WI38 (cell line): ENCODE results near the gene RSRC2.
"Not testable (repeated sequence)": the region's sequence is repeated elsewhere in the genome, so short reads cannot be mapped to it uniquely, and the experiment has no call there.

Experiments
- H3K4me3 ChIP-seq: 2 replicates; pipeline ENCODE4 v1.5.1; 2011; ENCODE audit warnings: low read depth, mild to moderate bottlenecking, control low read depth, low read length
- CTCF ChIP-seq: IDR thresholded peaks from 2 replicates; pipeline ENCODE4 v1.5.1; 2012; ENCODE audit warnings: low read depth, mild to moderate bottlenecking, control low read depth, low read length

Gene RSRC2

GRCh38 chr12:122491991-122492390 is 34.7 kb downstream of the RSRC2 start:
- TF ChIP-seq CTCF: no peak
- no peak overlapping the region for H3K4me3 ChIP-seq

GRCh38 chr12:122489038-122489437 is 37.7 kb downstream of the RSRC2 start:
- no peak overlapping the region for H3K4me3 ChIP-seq
- TF ChIP-seq CTCF: no peak

- H3K4me3 ChIP-seq: not testable (repeated sequence)
Observed at GRCh38 chr12:122487807-122488206, 38.9 kb downstream of the RSRC2 start.

GRCh38 chr12:122486805-122487426 is 39.8 kb downstream of the RSRC2 start:
- no peak overlapping the region for H3K4me3 ChIP-seq
- no peak for TF ChIP-seq CTCF

- H3K4me3 ChIP-seq: not testable (repeated sequence)
Observed at GRCh38 chr12:122486360-122486759, 40.4 kb downstream of the RSRC2 start.

GRCh38 chr12:122484385-122484784 is 42.4 kb downstream of the RSRC2 start:
- not testable (repeated sequence) for H3K4me3 ChIP-seq

- H3K4me3 ChIP-seq: no peak overlapping the region
- TF ChIP-seq CTCF: no peak
Observed at GRCh38 chr12:122483969-122484368, 42.8 kb downstream of the RSRC2 start.

- TF ChIP-seq CTCF: no peak
- H3K4me3 ChIP-seq: no peak overlapping the region
Observed at GRCh38 chr12:122481861-122482260, 44.9 kb downstream of the RSRC2 start.

- TF ChIP-seq CTCF: no peak
- H3K4me3 ChIP-seq: no peak overlapping the region
Observed at GRCh38 chr12:122480753-122481152, 46.0 kb downstream of the RSRC2 start.
